HCEC 1CT (cell line): ENCODE results near the gene C1S.
"Not testable (repeated sequence)": the region's sequence is repeated elsewhere in the genome, so short reads cannot be mapped to it uniquely, and the experiment has no call there.

Experiments
- DNase-seq: peaks from one replicate; pipeline ENCODE4 v3.0.0-alpha.2; 2017

The C1S gene

DNA sequence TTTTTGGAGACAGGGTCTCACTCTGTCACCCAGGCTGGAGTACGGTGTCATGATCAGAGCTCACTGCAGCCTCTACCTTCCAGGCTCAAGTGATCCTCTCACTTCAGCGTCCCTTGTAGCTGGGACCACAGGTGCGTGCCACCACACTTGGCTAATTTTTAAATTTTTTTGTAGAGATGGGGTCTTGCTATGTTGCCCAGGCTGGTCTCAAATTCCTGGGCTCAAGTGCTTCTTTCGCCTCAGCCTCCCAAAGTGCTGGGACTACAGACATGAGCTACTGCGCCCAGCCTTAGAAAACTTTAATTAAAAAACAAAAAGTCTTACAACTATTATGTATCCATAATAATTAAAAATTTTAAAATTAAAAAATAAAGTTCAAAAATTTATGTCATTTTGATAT, 46.7 kb downstream of the C1S start:
- DNase-seq = not testable (repeated sequence)

DNA sequence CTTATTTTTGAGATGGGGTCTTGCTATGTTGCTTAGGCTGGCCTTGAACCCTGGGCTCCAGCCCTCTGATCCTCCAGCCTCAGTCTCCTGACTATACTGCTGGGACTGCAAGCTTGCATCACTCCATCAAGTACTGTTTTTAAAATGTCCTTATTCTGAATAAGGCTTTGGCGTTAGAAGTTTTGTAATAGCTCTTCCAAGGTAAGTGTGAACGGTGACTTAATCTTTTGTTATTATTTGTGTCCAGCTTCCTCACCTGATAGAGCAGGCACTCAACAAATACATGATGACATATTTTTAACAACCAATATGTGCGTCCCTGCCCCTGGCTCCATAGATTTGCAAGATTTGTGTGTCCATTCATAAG, 47.1 kb downstream of the C1S start:
- no peak for DNase-seq

DNA sequence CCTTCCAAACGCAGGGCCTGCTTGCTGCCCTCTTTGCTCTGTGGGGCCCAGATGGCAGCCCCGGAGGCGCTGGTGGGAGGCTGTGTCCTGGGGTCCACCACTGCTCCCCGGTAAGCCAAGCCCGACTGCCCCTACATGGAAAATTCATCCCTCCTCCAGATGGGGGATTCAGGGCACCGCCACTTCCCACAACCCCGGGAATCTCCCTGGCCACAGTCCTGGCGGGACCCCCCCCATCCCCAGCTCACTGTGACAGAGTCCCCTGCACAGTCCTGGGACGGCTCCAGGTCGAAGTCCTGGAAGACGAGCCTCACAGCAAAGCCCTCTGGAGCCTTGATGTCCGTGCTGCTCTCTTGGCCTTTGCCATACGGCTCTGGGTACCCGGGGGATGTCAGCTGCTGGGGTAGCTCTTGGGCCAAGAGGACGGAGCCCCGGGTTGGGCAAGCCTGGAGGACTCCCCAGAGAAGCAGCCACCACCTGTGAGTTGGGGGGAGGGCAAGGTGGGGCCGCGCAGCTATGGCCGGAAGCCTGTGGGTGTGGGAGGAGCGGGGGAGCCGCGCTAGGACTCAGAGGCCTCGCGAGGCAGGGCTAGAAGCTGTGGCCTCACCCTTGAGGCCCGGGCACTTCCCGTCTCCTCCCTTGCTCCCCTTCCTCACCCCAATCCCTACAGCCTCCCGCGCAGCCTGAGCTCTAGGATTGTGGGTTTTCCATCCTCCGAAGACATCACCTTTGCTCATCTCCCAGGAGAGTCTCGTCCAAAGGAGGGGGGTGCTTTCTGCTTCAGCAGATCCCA, 47.7 kb downstream of the C1S start:
- DNase-seq = peak; percentile 85

DNA sequence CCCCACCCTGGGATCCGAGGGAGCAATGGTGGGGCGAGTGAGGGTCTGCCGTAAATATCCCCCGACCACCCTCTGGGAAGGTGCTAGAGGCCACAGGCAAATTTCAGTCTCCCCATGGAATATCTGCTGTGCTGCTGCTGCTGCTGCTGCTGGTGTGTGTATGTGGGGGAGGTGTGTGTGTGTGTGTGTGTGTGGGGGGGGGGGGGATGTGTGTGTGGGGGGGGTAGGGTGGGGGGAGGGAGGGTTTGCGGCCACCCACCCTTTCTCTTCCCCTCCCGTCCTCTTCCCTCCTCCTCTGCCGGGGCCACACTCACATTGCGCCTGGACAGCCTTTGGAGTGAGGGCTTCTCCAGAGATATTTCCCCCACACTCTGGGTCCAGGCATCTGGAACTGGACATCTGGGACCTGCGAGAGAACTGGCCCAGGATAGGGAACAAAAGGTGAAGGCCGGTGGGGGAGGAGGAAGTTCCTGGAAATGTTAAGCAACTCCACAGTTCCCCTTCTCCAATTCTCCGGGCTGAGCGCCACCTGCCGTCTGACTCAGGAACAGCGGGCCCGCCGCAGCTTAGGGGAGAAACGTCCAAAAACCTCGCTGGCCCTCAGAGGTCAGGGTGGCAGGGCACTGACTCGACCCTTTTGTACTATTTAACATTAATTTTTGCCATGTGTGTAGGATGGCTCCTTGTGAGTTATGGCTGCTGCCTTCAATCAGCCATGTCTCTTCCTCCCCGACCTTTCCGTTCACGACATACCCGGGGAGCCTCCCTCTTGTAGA, 48.5 kb downstream of the C1S start, which contains the start of gene C1RL:
Gene C1RL, minus strand, starts transcription at position 419 of the 776 bp plus-strand sequence. Its CDS starts 34 bp downstream, at position 385.
- DNase-seq = peak; percentile 80

DNA sequence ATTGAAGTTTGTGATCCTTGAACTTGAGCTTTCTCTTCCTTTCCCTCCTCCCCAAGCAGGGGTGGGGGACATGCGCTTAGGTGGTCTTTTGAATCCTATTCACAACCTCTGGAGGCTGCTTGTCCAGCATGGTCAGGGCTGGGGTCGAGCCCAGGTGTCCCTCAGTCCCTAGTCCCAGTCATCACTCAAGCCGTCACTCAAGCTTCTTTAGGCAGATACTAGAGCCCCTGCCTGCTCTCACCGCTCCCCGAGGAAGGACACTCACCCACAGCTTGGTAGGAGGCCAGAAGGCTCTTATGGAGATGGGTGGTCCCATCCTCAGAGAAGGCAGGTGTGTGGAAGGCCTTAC, 49.0 kb downstream of the C1S start:
- DNase-seq = no peak

DNA sequence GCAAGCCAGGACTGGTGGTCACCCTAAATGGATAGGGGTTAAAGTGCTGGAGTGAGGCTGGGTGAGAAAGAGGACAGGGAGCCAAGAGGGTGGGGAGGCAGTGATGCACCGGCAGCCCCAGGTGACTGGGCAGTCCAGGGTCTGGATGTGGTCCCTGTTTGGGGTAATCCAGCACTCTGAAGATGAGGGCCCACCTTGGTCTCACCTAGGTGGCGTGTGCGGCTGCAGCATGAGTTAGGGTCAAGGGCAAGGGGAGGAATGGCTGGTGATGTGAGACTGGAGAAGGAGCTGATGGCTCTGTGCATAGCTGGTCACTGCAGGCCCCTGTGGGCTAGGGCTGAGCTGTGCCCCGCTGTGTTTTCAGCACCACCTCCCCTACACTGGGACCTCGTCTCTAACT, 50.1 kb downstream of the C1S start:
- no peak for DNase-seq

DNA sequence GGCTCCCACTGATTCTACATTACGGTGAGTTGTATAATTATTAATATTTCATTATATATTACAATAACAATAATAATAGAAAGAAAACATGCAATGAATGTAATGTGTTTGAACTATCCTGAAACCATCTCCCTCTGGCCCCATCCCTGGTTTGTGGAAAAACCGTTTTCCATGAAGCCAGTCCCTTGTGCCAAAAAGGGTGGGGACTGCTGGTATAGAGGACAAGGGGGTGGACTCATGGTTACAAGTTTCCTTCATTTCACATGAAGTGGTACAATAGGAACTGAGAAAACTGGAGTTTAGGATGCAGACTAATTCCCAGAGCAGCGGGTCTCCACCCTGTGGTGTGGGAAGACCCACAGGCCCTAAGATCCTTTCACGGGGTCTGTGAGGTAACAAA, 51.5 kb downstream of the C1S start:
- DNase-seq = no peak

DNA sequence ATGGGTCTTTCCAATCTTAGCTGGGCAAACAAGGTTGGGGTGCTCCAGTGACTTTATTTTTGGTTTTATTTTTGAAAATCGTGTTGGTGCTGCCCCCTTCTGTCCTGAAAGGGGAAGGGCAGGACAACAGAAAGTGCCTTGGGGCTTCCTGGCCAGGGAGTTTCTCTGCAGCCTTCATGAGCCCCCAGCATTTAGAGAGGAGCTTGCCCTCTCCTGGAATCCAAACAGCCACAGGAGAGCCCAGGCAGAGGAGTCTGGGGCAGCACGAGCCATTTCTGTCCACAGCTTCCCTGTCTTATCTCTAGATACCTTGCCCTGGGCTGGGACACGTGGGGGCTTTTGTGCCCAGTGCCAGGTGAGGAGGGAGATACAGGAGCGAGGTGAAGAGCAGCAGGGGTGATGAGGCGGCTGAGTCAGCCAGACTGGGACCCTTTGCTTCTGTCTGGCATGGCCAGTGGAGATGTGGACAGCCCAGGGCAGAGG, 52.9 kb downstream of the C1S start:
- DNase-seq = peak; percentile 45

DNA sequence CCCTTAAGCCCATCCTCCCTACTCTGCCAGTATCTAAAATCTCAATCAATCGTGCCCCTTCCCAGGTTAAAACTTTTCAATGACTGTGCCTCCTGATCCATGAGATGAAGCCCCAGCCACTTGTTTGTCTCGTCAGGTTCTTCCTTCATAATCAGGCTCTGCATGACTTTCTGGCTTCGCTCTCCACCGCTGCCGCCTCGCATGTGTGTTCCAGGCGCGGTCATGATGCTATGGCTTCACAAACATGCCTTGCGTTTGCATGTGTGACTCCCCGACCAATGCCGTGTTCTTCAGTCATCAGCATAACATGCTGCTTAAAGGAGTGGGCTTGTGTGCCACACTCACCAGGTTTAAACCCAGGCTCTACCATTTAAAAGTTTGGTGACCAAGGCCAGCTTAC, 53.5 kb downstream of the C1S start:
- no peak for DNase-seq

DNA sequence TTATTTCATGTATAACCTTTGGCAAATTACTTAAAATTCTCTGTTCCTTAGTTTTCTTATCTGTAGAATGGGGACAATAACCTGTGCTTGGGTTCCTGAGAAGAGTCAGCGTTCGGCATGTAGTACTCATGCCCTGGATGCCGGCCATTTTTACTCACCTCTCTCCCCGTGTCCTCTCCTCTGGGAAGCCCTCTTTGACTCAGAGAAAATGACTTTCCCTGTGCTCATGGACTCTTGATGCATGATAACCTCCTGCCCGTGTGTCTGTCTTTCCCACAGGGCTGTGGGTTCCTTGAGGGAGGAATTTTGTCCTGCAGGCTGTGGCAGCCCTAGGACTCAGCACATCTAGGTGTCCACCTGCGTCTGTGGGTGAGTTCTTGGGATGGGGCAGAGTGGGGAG, 54.3 kb downstream of the C1S start:
- no peak for DNase-seq

DNA sequence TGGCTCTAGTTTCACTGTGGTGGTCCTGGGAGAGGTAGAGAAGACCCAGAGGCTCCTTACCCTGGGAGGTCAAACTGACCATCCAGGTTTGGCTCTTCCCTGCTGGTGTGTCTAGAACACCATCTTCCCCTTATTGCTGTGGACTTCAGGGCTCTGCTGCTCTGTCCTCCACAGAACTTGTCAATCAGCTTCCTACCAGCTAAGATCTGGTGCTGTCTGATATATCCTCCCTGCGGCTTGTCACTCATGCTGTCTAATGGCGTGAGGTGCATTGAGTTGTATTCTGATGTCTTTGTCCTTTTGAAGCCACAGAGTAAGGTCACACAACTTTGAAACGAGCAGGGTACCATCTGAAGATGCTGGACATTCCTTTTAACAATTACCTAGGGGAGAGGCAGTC, 55.7 kb downstream of the C1S start:
- no peak for DNase-seq

DNA sequence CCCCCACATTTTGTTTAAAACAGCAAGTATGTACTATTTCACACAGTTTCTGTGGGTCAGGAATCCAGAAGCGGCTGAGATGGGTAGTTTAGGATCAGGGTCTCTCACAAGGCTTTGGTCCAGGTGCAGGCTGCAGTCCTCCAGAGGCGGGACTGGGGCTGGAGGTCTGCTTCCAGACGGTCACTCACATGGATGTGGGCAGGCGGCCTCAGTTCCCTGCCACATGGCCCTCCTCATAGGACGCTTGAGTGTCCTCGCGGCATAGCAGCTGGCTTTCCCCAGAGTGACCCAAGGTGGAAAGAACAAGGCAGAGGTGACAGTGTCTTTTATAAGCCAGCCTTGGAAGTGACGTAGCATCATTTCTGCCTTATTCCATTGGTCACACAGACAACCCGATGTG, 56.4 kb downstream of the C1S start:
- no peak for DNase-seq

DNA sequence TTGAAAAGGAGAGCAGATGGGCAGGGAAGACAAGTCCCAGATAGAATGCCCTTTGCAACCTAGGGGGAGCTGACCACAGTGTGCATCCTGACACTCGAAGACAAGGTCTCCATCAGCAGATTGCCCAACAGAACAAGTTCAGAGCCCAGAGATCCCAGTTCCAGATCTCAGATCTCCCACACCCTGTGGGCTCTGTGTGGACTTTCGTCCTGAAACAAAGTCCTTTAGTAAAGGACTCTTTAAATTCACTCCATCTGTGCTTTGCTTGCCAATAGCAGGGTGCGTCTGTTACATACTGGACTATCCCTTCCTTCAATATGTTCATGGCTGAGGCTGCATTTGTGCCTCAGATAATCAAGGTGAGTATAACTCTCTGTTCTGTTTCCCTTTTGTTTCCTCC, 57.2 kb downstream of the C1S start:
- no peak for DNase-seq

DNA sequence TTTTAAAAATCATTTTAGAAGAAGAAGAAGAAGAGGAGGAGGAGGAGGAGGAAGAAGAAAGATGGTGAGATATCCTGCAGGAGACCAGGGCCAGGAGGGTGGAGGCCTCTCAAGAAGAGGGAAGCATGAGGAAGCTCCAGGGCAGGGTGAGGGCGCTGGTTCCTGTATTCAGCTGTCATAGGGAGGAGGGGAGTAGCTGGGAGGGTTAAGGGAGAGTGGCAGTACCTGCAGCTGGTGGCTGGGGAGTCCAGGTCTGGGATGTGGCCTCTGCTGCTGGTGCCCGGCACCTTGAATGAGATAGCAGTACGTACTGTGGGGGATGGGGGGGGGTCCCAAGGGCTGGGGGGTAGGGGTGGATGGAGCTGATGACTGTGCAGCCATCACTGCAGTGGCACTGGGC, 58.4 kb downstream of the C1S start:
- no peak for DNase-seq

DNA sequence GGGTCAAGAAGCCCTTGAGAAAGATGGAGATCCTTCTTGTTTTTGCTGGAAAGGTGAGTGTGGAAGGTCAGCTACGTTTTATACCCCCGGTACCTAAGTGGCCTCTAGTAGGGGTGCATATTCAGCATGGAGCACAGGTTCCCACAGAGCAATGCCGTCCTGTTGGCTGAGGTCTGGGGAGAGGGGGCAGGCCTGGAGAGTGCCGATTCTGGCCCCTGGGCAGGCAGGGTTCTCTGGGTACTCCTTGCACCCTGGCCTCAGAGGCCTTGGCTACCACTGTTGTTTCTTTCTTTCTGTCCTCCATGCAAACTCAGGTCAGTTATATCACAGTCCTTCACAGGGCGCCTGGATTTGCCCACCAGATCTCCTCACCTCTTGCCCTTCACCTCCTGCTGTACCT, 59.6 kb downstream of the C1S start:
- no peak for DNase-seq
